ENCODE measurements around the gene CACNA1S. TPM values are rescaled to one million over a fixed set of nuclear protein-coding genes. Genes with fewer than 3 reads are reported as not detected.

The CACNA1S gene
- total RNA-seq, 1 donor from 2014 or later: 0.11 TPM

- H3K4me1 Mint-ChIP-seq: peaks cover 19% of the 10 kb centered on the region
- H3K4me3 Mint-ChIP-seq: no peak overlapping the region
- H3K9ac ChIP-seq: no peak overlapping the region
- peaks cover 4% of the 10 kb centered on the region for H3K27me3 Mint-ChIP-seq (ENCODE audit: insufficient read depth, low read depth)
- H3K9me3 Mint-ChIP-seq: no peaks in the 10 kb centered on the region
- H3K27me3 ChIP-seq: no peaks in the 10 kb centered on the region
- no peak overlapping the region for H2AFZ ChIP-seq (replicated peaks)
- H3K36me3 ChIP-seq: no peaks in the 10 kb centered on the region
- no peaks in the 10 kb centered on the region for H3F3A ChIP-seq (ENCODE audit: low read depth)
- H3K27ac ChIP-seq: no peak overlapping the region
- H4K20me1 ChIP-seq (ENCODE audit: low read depth): peaks cover 20% of the 10 kb centered on the region
- H3K36me3 Mint-ChIP-seq: peaks cover 4% of the 10 kb centered on the region
- no peak for TF ChIP-seq EZH2phosphoT487 (IDR thresholded peaks at IDR 0.05)
- no peak for TF ChIP-seq CTCF (IDR thresholded peaks at IDR 0.05)
- TF ChIP-seq EZH2 (IDR thresholded peaks at IDR 0.05): no peak
- peaks cover 27% of the 10 kb centered on the region for H3K79me2 ChIP-seq (ENCODE audit: low read depth)
- peaks cover 9% of the 10 kb centered on the region for H3K4me1 ChIP-seq
- no peaks in the 10 kb centered on the region for H3K9me3 ChIP-seq (ENCODE audit: low read depth)
- H3K27ac Mint-ChIP-seq: no peak overlapping the region
- no peak overlapping the region for H3K4me2 ChIP-seq
- no peak overlapping the region for H3K4me3 ChIP-seq
- DNase-seq (ENCODE audit: low spot score): no peak
Observed at GRCh38 chr1:201156346-201156745, 44.1 kb upstream of the CACNA1S start.

GRCh38 chr1:201155354-201155753 lies 43.1 kb upstream of the CACNA1S start:
- Mint-ChIP-seq H3K4me3 (no peak overlapping the region), H3K27ac (no peak overlapping the region), H3K4me1 (peaks cover 19% of the 10 kb centered on the region), H3K9me3 (no peaks in the 10 kb centered on the region), H3K36me3 (peaks cover 11% of the 10 kb centered on the region), H3K27me3 (ENCODE audit: insufficient read depth, low read depth) (peaks cover 4% of the 10 kb centered on the region)
- Histone ChIP-seq H2AFZ (replicated peaks) (no peak overlapping the region), H4K20me1 (ENCODE audit: low read depth) (peaks cover 23% of the 10 kb centered on the region), H3K4me1 (peaks cover 9% of the 10 kb centered on the region), H3F3A (ENCODE audit: low read depth) (no peaks in the 10 kb centered on the region), H3K36me3 (peaks cover 3% of the 10 kb centered on the region), H3K79me2 (ENCODE audit: low read depth) (peaks cover 32% of the 10 kb centered on the region), H3K27me3 (no peaks in the 10 kb centered on the region), H3K9me3 (ENCODE audit: low read depth) (no peaks in the 10 kb centered on the region), H3K9ac (no peak overlapping the region), H3K27ac (no peak overlapping the region), H3K4me3 (no peak overlapping the region), H3K4me2 (no peak overlapping the region)
- TF ChIP-seq CTCF (IDR thresholded peaks at IDR 0.05): no peak
- no peak for TF ChIP-seq EZH2phosphoT487 (IDR thresholded peaks at IDR 0.05)
- TF ChIP-seq EZH2 (IDR thresholded peaks at IDR 0.05): no peak
- no peak for DNase-seq (ENCODE audit: low spot score)

GRCh38 chr1:201154389-201155165 lies 42.4 kb upstream of the CACNA1S start, which contains the start of gene TMEM9:
TMEM9 (minus strand) TSS chr1:201154474; CDS start chr1:201153923, 551 bp downstream.
- peak; percentile 98 for DNase-seq (ENCODE audit: low spot score)
- Histone ChIP-seq H3K4me2 (peak within 1 kb of the TSS; percentile 94), H3F3A (ENCODE audit: low read depth) (no peaks in the 10 kb centered on the region), H4K20me1 (ENCODE audit: low read depth) (peaks cover 30% of the 10 kb centered on the region), H3K9me3 (ENCODE audit: low read depth) (no peaks in the 10 kb centered on the region), H3K36me3 (peaks cover 3% of the 10 kb centered on the region), H3K4me3 (peak within 1 kb of the TSS; percentile 81), H3K9ac (peak within 1 kb of the TSS; percentile 57), H3K27ac (no peak within 1 kb of the TSS), H2AFZ (replicated peaks) (peak within 1 kb of the TSS; percentile 93), H3K27me3 (no peaks in the 10 kb centered on the region), H3K79me2 (ENCODE audit: low read depth) (peaks cover 32% of the 10 kb centered on the region), H3K4me1 (peaks cover 9% of the 10 kb centered on the region)
- H3K9me3 Mint-ChIP-seq: no peaks in the 10 kb centered on the region
- peaks cover 4% of the 10 kb centered on the region for H3K27me3 Mint-ChIP-seq (ENCODE audit: insufficient read depth, low read depth)
- H3K36me3 Mint-ChIP-seq: peaks cover 12% of the 10 kb centered on the region
- peak within 1 kb of the TSS; percentile 97 for H3K4me3 Mint-ChIP-seq
- H3K27ac Mint-ChIP-seq: peak within 1 kb of the TSS; percentile 95
- peaks cover 19% of the 10 kb centered on the region for H3K4me1 Mint-ChIP-seq
- no peak for TF ChIP-seq CTCF (IDR thresholded peaks at IDR 0.05)
- no peak for TF ChIP-seq EZH2 (IDR thresholded peaks at IDR 0.05)
- TF ChIP-seq EZH2phosphoT487 (IDR thresholded peaks at IDR 0.05): no peak

Data from neural progenitor cell (in vitro differentiated cells).